Neural progenitor cell (in vitro differentiated cells): ENCODE measurements around the gene ELMOD1.

ENCODE experiments used
- EZH2 ChIP-seq: fragments of 200-600 bp; sonication (generic); IDR thresholded peaks from 2 replicates; pipeline ENCODE4 v1.6.1; 2017; ENCODE audit warnings: antibody characterized with exemption, mild to moderate bottlenecking, moderate library complexity
- TF ChIP-seq, protein P1 (sequence below): fragments of 200-600 bp; sonication (generic); IDR thresholded peaks from 2 replicates; pipeline ENCODE4 v1.5.1; 2017; ENCODE audit warnings: antibody characterized with exemption, mild to moderate bottlenecking

DNA sequence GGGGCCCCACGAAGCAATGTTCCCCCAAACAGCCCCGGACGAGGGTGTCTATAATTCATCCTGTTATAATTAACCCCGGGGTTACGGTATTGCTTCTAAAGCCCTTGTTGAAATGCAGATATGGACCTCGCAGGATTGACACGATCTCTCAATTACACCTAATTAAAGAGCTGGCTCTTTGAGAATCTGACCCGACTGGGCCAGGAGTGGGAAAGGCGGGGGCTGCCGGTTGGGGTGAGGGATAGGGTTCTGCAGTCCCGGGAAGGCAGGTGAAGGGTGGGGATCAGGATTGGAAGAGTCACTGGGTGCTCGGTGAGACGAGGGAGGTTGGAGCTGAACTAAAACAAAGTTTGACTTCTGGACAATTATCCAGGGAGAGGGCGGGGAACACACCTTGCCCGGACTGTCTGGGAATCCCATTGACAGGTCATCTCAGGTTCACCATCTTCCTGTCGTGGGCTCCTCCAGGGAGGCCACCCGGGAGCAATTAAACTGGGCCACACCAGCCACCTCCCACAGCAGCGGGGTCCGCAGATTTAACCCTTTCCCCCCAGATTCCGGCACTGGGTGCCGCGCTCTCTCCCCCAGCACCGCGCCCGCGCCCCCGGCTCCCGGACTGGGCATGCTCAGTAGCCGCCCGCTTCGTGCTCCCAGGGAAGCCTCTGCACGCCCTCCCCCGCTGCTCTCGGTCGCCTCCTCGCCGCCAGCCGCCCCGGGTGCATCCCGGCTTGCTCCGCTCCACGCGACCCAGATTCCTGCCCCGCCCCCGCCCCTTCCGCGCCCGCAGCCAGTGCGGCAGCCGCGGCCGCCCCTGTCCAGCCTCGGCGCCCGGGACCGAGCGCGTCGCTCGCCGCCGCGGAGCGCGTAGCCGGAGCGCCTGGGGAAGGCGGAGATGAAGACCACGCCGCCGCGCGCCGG is at the start of gene ELMOD1:
- TF ChIP-seq, protein P1, sequence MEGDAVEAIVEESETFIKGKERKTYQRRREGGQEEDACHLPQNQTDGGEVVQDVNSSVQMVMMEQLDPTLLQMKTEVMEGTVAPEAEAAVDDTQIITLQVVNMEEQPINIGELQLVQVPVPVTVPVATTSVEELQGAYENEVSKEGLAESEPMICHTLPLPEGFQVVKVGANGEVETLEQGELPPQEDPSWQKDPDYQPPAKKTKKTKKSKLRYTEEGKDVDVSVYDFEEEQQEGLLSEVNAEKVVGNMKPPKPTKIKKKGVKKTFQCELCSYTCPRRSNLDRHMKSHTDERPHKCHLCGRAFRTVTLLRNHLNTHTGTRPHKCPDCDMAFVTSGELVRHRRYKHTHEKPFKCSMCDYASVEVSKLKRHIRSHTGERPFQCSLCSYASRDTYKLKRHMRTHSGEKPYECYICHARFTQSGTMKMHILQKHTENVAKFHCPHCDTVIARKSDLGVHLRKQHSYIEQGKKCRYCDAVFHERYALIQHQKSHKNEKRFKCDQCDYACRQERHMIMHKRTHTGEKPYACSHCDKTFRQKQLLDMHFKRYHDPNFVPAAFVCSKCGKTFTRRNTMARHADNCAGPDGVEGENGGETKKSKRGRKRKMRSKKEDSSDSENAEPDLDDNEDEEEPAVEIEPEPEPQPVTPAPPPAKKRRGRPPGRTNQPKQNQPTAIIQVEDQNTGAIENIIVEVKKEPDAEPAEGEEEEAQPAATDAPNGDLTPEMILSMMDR: no peak
- TF ChIP-seq EZH2: peak; percentile 63
